DMS53 treated with DMSO at 0.1 percent for 48 hours (cell line): ENCODE measurements around the gene NRBF2.

ENCODE experiments used
- DNase-seq: peaks from one replicate; lab custom pipeline; 2025; ENCODE audit not compliant: unreplicated experiment; lab: John Stamatoyannopoulos, UW

The NRBF2 gene

DNA sequence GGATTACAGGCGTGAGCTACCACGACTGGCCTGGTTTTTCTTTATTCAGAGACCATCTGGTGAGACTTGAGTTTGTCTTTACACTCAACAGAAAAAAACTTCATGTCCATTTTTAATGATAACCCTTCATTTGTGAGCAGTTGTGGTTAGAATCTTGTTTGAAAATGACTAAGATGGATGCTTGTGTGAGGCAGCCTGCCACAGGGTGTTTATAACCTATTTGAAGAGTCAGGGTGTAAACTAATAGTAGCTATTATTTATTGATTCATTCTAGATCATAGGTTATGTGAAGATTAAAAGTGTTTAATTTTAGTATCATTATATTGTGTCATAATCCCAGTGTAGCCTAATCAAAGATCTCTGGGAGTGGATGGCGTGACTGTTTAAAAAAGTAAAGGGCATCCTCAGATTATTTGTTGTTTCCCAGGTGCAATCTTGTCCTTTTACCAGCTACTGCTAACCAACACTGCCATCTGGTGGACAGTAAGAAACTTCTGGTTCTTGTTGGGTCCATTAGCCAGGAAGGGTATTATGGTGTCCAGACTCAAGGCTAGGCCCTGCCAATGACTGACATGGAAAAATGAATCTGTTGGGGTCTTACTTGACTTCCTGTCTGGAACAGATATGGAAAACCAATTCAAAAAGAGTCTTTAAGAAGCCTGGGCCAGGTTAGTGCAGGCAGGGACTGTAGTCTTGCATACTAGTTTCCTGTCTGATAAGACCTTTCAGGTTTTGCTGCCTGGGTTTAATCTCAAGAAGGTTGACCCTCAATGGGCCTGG is 24.9 kb downstream of the NRBF2 start:
- DNase-seq = peak; percentile 86

DNA sequence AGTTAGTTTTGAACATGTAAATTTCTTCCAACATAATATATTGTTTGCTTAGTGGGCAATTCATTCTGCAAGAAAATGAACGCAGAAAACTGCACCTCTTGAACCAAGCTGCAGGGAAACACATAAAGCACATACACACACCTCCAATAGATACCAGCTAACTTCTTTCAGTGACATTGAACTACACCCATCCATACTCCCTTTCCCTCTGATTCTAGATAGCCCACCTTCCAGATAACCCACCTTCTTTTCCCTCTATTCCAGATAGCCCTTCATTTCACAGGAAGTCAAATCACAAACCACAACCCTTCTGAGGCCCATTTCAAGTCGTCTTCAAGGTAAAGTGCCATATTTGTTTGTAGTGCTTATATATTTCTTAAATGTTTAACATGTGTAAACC is 28.5 kb downstream of the NRBF2 start:
- DNase-seq = no peak

DNA sequence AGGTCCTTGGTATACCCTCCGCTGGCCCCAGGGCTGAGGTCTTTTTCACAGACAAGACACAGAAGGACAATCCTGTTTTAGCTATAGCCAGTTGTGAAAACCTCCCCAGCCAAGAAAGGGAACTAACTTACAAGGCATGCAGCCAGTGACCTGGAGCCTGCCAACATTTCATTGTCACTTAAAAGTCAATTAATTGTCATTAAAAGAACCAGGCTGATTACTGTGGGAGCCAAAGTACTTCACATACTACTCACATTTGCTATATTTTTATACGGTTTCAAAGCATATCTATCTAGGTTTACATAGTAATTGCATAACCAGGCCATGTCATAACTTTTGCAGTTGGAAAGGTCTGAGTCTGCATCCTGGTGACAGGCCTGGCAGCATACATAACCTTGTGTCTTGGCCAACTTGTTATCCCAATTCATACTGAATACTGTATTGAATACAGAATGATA is 31.1 kb downstream of the NRBF2 start:
- DNase-seq = no peak

DNA sequence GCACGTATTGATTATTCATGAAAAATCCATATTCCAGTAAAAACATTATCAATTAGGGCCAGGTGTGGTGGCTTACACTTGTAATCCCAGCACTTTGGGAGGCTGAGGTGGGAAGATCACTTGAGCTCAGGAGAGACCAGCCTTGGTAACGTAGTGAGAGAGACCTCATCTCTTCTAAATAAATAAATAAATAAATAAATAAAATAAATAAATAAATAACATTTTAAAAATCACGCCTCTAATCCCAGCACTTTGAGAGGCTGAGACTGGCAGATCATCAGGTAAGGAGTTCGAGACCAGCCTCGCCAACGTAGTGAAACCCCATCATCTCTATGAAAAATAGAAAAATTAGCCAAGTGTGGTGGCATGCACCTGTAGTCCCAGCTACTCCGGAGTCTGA is 32.1 kb downstream of the NRBF2 start:
- DNase-seq = no peak

DNA sequence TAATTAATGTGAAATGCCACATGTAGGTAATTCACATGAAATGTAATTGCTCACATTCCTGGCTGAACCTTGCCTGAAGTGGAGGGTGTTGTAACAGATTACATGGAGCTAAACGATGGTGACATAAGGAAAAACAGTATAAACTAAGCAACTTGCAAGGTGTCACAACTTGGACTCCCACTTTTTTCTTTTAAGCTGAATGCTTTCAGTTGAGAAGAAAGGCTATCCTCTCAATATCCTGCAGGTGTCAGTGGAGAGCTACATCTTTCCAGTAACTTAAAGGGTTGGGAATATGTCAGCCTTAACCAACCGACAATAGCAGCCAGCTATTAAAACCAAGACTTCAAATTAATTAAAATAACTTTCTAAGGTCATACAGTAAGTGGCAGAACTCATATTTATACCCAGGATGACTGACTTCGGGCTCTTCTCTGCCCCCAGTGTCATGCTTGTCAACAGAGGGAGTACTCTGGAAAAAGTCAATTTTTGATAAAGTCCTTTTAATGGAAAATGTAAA is 33.7 kb downstream of the NRBF2 start:
- DNase-seq = peak; percentile 71

DNA sequence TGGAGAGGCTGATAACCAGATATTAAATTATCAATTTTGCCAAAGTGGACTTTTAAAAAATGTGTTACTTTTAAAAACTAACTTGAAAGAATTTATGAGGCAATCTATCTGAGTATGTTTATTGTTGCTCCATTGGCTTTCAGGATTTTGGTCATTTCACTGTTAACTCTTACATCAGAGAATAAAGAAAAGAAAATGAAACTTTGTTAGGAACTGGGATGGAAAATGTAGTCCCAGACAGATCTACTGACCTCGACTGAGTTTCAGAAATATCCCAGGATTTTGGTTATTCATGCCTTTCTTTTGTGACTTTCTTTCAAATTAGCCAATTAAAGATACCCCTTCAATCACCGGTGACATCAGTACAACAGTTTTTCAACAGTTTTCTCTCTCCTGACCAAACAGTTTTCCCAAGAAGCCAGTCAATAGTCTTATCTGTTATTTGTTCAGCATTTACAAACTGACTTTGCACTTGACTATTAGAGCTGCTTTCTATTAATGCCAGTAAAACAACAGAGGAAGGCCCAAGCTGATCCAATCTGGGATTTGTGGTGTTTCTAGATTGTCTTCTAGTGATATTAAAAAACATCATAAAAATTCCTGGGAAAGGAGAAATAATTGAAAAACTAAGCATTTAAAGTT is 35.8 kb downstream of the NRBF2 start:
- no peak for DNase-seq

DNA sequence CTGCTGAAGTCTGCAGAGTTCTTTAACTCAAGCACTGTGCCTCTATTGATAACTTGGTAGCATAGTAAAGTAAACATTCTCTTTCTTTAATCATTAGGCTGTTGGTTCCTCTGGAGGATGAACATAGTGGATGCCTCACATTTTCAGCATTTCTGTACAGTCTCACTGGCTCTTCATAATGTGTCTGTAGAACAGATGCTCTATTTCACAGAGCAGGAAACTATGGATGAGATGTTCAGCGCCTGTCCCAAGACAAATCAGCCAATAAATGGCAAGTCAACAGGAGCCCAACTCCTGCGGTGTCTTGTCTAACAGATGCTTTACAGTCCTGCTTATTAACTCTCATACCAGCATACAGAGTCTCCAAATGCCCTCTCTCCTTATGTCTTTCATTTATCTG is 36.5 kb downstream of the NRBF2 start:
- no peak for DNase-seq

DNA sequence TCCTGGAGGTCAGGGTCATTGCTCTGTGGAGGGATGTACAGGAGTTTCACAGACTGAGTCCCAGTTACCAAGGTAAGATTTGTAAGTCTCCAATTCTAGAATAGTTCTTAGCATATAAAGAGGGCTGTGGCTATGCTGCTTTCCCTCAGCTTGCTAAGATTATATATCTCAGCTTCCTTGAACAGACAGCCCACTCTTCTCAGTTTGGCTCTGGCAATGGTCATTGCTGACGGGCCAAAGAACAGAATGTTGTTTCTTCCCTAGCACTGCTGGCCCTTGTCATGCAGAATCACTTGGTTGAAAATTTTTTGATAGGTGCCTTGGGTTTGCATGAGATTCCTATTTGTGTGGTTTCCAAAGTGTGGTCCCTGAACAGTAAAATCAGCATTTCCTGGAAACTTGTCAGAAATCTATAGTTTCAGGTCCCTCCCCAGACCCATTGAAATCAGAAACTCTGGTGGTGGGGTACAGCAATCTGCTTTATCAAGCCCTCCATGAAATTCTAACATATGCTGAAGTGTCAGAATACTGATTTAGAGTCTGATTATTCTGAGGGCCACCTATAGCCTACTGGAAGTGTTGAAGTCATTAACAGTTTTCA is 38.2 kb downstream of the NRBF2 start:
- no peak for DNase-seq

DNA sequence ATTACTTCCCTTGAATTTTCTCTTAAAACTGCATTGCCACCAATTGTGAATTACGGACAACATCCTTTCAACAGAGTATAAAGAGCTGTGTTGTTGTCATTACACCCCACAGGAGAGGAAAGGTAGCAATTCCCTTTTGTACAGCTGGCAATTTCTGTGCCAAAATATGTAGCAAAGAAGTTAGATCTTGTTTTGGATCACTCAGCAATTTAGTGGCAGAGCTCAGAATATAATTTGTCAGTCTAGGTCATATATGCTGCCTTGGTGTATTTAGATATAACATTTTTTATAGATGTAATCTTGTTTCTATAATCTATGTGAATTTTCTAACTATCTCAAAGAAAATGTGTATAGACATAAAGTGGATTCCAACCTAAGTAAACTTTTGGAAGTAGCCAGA is 38.8 kb downstream of the NRBF2 start:
- no peak for DNase-seq

DNA sequence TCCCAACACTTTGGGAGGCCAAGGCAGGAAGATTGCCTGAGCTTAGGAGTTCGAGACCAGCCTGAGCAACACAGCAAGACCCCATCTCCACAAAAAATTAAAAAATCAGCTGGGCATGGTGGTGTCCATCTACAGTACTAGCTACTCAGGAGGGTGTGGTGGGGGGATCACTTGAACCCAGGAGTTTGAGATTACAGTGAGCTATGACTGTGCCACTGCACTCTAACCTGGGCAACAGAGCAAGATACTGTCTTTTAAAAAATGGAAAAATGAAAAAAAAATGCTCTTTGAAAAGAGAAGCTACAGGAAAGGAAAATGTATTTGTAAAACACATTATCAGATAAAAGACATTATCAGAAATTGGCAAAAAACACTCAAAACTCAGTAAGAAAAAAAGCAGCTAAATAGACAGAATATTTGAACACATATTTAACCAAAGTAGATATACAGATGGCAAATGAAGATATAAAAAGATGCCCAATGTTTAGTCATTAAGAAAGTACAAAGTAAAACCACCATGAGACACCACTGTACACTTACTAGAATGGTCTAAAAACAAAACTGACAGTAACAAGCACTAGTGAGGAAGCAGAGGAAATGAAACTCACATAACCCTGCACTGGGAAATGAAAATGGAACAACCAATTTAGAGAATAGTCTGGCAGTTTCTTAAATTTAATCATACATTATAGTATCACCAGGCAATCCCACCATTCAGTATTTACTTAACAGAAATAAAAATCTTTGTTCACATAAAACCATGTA is 40.5 kb downstream of the NRBF2 start:
- no peak for DNase-seq

DNA sequence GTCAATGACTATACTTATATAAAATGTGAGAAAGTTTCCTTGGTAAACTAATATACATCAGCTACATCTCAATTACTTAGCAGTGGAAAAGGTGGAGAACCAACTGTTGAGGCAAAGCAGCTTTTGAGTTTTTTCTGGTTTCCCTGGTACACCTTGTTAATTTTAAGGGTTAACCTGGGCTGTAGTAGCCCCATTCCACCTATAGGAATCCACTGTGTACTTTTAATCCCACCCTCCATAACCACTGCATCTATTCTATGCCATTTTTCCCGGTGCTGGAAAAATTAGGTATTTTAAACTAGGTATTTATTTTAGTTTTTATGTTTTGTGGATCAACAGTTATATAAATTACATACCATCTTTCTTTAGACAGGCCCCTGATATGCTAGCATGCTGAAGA is 42.4 kb downstream of the NRBF2 start:
- no peak for DNase-seq

DNA sequence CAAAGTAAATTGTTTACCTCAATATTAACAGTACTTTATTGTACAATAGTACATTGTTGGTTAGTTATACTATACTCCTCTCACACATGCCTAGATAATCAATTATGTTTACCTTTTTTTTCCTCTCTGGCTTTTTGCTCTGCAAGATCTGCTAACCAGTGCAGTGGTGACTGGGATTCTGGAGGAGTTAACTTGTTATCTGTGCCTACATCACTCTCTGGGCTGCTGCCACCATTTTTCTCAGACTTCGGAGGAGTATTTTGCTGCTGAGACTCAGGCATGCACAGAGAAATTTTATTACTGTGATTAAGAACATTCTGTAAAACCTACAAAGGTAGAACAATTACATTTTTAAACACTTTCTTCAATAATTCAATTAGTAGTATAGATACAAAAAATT is 59.7 kb downstream of the NRBF2 start:
- no peak for DNase-seq

DNA sequence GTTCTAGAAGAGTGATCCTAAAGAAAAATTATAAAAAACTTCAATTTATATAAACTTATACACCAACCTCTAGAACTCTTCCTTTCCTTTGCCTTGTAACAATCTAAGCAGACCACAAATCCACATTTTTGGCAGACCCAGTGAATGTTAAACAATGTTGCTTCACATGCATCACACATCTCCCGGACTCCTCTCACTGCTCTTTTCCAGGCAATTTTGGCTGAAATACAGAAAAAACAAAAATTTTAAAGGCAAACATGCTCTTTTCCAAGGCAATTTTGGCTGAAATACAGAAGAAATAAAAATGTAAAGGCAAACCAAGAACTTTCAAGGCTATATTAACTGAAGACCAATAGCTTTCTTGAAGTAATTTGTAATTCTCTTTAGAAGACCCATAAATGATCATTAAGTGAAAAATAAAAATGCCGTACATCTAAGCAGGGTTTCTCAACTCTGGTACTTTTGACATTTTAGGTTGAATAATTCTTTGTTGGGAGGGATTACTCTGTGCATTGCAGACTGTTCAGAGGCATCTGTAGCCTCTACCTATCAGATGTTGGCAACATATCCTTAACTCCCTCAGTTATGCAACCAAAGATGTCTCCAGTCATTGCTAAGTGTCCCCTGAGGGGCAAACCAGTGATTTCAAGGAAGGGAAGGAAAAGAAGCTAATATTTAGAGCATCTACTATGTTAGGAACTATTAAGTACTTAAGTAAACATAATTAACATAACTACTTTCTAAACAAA is 64.4 kb downstream of the NRBF2 start:
- no peak for DNase-seq

DNA sequence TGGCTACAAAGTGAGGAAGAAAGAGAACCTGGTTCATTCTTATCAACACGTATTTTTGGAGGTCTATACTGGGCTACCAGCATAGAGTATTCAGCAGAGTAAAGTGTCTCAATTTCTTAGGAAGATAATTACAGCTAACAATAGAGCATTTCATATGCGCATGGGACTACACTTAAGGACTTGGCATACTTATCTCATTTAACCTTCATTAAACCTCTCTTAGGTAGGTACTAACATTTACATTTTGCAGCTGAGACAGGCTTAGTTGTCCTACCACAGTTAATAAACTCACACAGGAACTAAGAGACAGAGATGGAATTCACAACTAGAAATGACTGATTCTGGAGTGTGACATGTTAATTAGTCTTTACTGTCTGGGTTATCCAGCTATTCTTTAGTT is 66.6 kb downstream of the NRBF2 start:
- DNase-seq = no peak

DNA sequence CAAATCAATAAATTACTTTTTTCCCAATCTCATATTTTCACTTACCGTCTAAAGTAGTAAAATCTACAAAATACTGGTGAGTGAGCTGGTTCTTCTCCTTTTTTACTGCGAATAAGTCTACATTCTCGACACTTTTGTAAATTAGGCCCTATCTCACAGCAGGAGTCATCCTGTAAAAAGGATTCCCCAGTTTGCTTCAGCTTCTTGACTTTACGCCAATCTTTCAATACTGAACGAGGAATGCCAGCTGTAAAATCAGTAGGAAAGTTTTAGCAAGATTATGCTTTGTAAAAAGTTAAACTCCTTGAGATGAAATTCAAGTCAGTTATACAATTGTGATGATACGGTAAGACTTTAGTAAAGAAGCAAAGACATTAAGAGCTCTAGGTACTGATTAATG is 67.3 kb downstream of the NRBF2 start:
- no peak for DNase-seq

DNA sequence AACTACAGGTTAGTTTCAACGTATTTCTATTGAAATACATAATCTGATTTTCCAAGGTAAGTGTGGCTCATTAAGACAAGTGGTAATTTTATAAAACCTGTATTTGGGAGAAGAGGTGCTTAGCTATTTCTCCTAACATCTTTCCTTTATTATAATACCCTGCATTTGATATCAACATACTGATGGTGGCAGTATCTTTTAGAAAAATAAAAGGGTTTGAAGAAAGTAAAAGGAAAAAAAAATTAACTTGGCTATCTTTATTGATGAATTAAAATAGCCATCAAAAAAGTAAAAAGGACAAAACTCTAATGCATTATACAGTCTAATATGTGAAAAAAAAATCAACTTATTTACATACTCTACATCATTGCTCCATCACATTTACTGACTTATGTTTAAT is 68.0 kb downstream of the NRBF2 start:
- DNase-seq = no peak
